ENCODE measurements around the gene RRAGD.

GRCh38 chr6:89347825-89348224, 64.2 kb downstream of the RRAGD start:
- TF ChIP-seq EZH2 (IDR thresholded peaks at IDR 0.05; ENCODE audit: insufficient read depth, poor library complexity, severe bottlenecking) (no peak), EZH2phosphoT487 (IDR thresholded peaks at IDR 0.05; ENCODE audit: insufficient read depth, low read depth) (no peak)

Measured in GM23248 (cell line).